NCI-H2227 (cell line): Measurements from ENCODE around the gene DIP2A.

Source experiments
- DNase-seq: peaks from one replicate; lab custom pipeline; 2025; ENCODE audit not compliant: unreplicated experiment; lab: John Stamatoyannopoulos, UW

Gene DIP2A

GRCh38 chr21:46552865-46553379, 94.2 kb downstream of the DIP2A start:
- DNase-seq: no peak

- no peak for DNase-seq
These were observed 95.3 kb downstream of the DIP2A start for GRCh38 chr21:46553993-46554392.

- no peak for DNase-seq
These were observed 95.9 kb downstream of the DIP2A start for GRCh38 chr21:46554431-46555224.

GRCh38 chr21:46555225-46555617, 96.5 kb downstream of the DIP2A start:
- no peak for DNase-seq

- DNase-seq: no peak
These were observed 97.0 kb downstream of the DIP2A start for GRCh38 chr21:46555678-46556077.

- DNase-seq: no peak
These were observed 98.1 kb downstream of the DIP2A start for GRCh38 chr21:46556802-46557201.

- no peak for DNase-seq
These were observed 98.8 kb downstream of the DIP2A start for GRCh38 chr21:46557469-46557868.

GRCh38 chr21:46557919-46558392, 99.3 kb downstream of the DIP2A start:
- DNase-seq: no peak

GRCh38 chr21:46559291-46559983, 100.7 kb downstream of the DIP2A start:
- DNase-seq: no peak

- DNase-seq: no peak
These were observed 102.1 kb downstream of the DIP2A start for GRCh38 chr21:46560568-46561444.

GRCh38 chr21:46561445-46562090, 102.9 kb downstream of the DIP2A start:
- no peak for DNase-seq

- no peak for DNase-seq
These were observed 103.8 kb downstream of the DIP2A start for GRCh38 chr21:46562472-46562871.

- no peak for DNase-seq
These were observed 104.4 kb downstream of the DIP2A start for GRCh38 chr21:46562964-46563607.

GRCh38 chr21:46564391-46564790, 105.7 kb downstream of the DIP2A start:
- no peak for DNase-seq

GRCh38 chr21:46567348-46567747, 108.7 kb downstream of the DIP2A start:
- no peak for DNase-seq

GRCh38 chr21:46568562-46568961, 109.9 kb downstream of the DIP2A start:
- DNase-seq: no peak

GRCh38 chr21:46569081-46569480, 110.4 kb downstream of the DIP2A start:
- no peak for DNase-seq

- DNase-seq: no peak
These were observed 111.4 kb downstream of the DIP2A start for GRCh38 chr21:46570119-46570518.

GRCh38 chr21:46570631-46571030, 111.9 kb downstream of the DIP2A start:
- DNase-seq: no peak

GRCh38 chr21:46572850-46573249, 114.2 kb downstream of the DIP2A start:
- DNase-seq: no peak
